IgD-negative memory B cell (primary cell): ENCODE measurements around the gene SSH2. TPM values are rescaled to one million over a fixed set of nuclear protein-coding genes. Genes with fewer than 3 reads are reported as not detected.

Experiments used
- H3K27ac Mint-ChIP-seq, 3 donors: one replicate each; pipeline ENCODE4 v1.8.0; 2020 to 2022; ENCODE audit warnings: mild to moderate bottlenecking in 3 of 3, mixed read lengths in 3 of 3, moderate library complexity in 1 of 3
- H3K27me3 Mint-ChIP-seq: one replicate; pipeline ENCODE4 v1.8.0; 2021; ENCODE audit warnings: mixed read lengths
- H3K36me3 Mint-ChIP-seq: one replicate; pipeline ENCODE4 v1.8.0; 2020; ENCODE audit warnings: mild to moderate bottlenecking, mixed read lengths
- H3K4me1 Mint-ChIP-seq, 3 donors: one replicate each; pipeline ENCODE4 v1.8.0; 2020 to 2022; ENCODE audit warnings: mixed read lengths in 3 of 3, mild to moderate bottlenecking in 1 of 3
- H3K4me3 Mint-ChIP-seq, 4 donors: one replicate each; pipeline ENCODE4 v1.8.0; 2020 to 2022; ENCODE audit warnings: mild to moderate bottlenecking in 4 of 4, mixed read lengths in 4 of 4, moderate library complexity in 3 of 4
- H3K9me3 Mint-ChIP-seq, 3 donors: one replicate each; pipeline ENCODE4 v1.8.0; 2020 to 2021; ENCODE audit warnings: mixed read lengths in 3 of 3, mild to moderate bottlenecking in 1 of 3
- polyA plus RNA-seq: library from polyadenylated mRNA; unstranded; fragments of 300-500 nt; fragmentation: Illumina TruSeq; gene quantifications from one replicate; pipeline ENCODE4 v1.2.3, GENCODE V29; 2021

The SSH2 gene
- polyA plus RNA-seq, 1 donor from 2014 or later: 51.6 TPM

- Mint-ChIP-seq H3K27ac (peak overlapping the region; percentile 94 to 100 (median 99)), H3K27me3 (no peaks in the 10 kb centered on the region), H3K36me3 (peaks cover 10% of the 10 kb centered on the region), H3K9me3 (peaks cover under 1 to 4% (median 2%) of the 10 kb centered on the region in 3 donors), H3K4me3 (peak overlapping the region; percentile 65 to 84 (median 76)), H3K4me1 (peaks cover 58 to 76% (median 63%) of the 10 kb centered on the region in 3 donors)
Measured at GRCh38 chr17:29723278-29724047, 206.6 kb downstream of the SSH2 start.

- Mint-ChIP-seq H3K36me3 (peaks cover 8% of the 10 kb centered on the region), H3K4me3 (peak overlapping the region; percentile 65 to 84 (median 76)), H3K9me3 (no peaks in the 10 kb centered on the region), H3K4me1 (peaks cover 63 to 79% (median 64%) of the 10 kb centered on the region in 3 donors), H3K27me3 (no peaks in the 10 kb centered on the region), H3K27ac (peak overlapping the region; percentile 94 to 100 (median 99))
Measured at GRCh38 chr17:29722411-29723198, 207.4 kb downstream of the SSH2 start.

- Mint-ChIP-seq H3K36me3 (peaks cover 7% of the 10 kb centered on the region), H3K4me1 (peaks cover 59 to 80% (median 64%) of the 10 kb centered on the region in 3 donors), H3K9me3 (no peaks in the 10 kb centered on the region), H3K27me3 (no peaks in the 10 kb centered on the region), H3K4me3 (peak overlapping the region in 3 of 4 donors; percentile 65 to 83 (median 78)), H3K27ac (peak overlapping the region; percentile 94 to 100 (median 99))
Measured at GRCh38 chr17:29720551-29720950, 209.5 kb downstream of the SSH2 start.

GRCh38 chr17:29719469-29719868, 210.6 kb downstream of the SSH2 start:
- Mint-ChIP-seq H3K27ac (peak overlapping the region; percentile 79 to 100 (median 88)), H3K9me3 (no peaks in the 10 kb centered on the region), H3K36me3 (peaks cover 5% of the 10 kb centered on the region), H3K4me3 (peak overlapping the region in 2 of 4 donors; percentile 13 to 46), H3K27me3 (no peaks in the 10 kb centered on the region), H3K4me1 (peaks cover 61 to 78% (median 64%) of the 10 kb centered on the region in 3 donors)

- peaks cover 64 to 80% (median 66%) of the 10 kb centered on the region in 3 donors for H3K4me1 Mint-ChIP-seq
- H3K27ac Mint-ChIP-seq: peak overlapping the region; percentile 79 to 100 (median 88)
- H3K36me3 Mint-ChIP-seq: peaks cover 5% of the 10 kb centered on the region
- H3K27me3 Mint-ChIP-seq: no peaks in the 10 kb centered on the region
- H3K4me3 Mint-ChIP-seq: peak overlapping the region in 3 of 4 donors; percentile 44 to 67 (median 46)
- H3K9me3 Mint-ChIP-seq: no peaks in the 10 kb centered on the region
Measured at GRCh38 chr17:29718446-29719039, 211.5 kb downstream of the SSH2 start.

GRCh38 chr17:29717817-29718216, 212.2 kb downstream of the SSH2 start:
- Mint-ChIP-seq H3K9me3 (no peaks in the 10 kb centered on the region), H3K27ac (peak overlapping the region in 2 of 3 donors; percentile 79 to 90), H3K4me3 (peak overlapping the region in 3 of 4 donors; percentile 30 to 67 (median 46)), H3K4me1 (peaks cover 62 to 78% (median 63%) of the 10 kb centered on the region in 3 donors), H3K36me3 (peaks cover 5% of the 10 kb centered on the region), H3K27me3 (no peaks in the 10 kb centered on the region)

- no peaks in the 10 kb centered on the region for H3K9me3 Mint-ChIP-seq
- no peaks in the 10 kb centered on the region for H3K27me3 Mint-ChIP-seq
- H3K4me3 Mint-ChIP-seq: peak overlapping the region in 3 of 4 donors; percentile 25 to 67 (median 64)
- H3K36me3 Mint-ChIP-seq: peaks cover 7% of the 10 kb centered on the region
- peak overlapping the region; percentile 60 to 93 (median 79) for H3K27ac Mint-ChIP-seq
- peaks cover 60 to 79% (median 67%) of the 10 kb centered on the region in 3 donors for H3K4me1 Mint-ChIP-seq
Measured at GRCh38 chr17:29716566-29716965, 213.5 kb downstream of the SSH2 start.

GRCh38 chr17:29715680-29716079, 214.3 kb downstream of the SSH2 start:
- H3K9me3 Mint-ChIP-seq: no peaks in the 10 kb centered on the region
- H3K27me3 Mint-ChIP-seq: no peaks in the 10 kb centered on the region
- peak overlapping the region in 2 of 4 donors; percentile 45 to 75 for H3K4me3 Mint-ChIP-seq
- peaks cover 60 to 79% (median 68%) of the 10 kb centered on the region in 3 donors for H3K4me1 Mint-ChIP-seq
- peaks cover 7% of the 10 kb centered on the region for H3K36me3 Mint-ChIP-seq
- peak overlapping the region; percentile 79 to 93 (median 80) for H3K27ac Mint-ChIP-seq

GRCh38 chr17:29714146-29714545, 215.9 kb downstream of the SSH2 start:
- Mint-ChIP-seq H3K9me3 (no peaks in the 10 kb centered on the region), H3K4me3 (peak overlapping the region in 3 of 4 donors; percentile 3 to 85 (median 67)), H3K27me3 (no peaks in the 10 kb centered on the region), H3K27ac (peak overlapping the region; percentile 13 to 96 (median 79)), H3K36me3 (peaks cover 10% of the 10 kb centered on the region), H3K4me1 (peaks cover 69 to 81% (median 70%) of the 10 kb centered on the region in 3 donors)

GRCh38 chr17:29713626-29714025, 216.4 kb downstream of the SSH2 start:
- Mint-ChIP-seq H3K4me1 (peaks cover 68 to 78% (median 75%) of the 10 kb centered on the region in 3 donors), H3K9me3 (no peaks in the 10 kb centered on the region), H3K27me3 (no peaks in the 10 kb centered on the region), H3K27ac (peak overlapping the region; percentile 79 to 98 (median 96)), H3K36me3 (peaks cover 10% of the 10 kb centered on the region), H3K4me3 (peak overlapping the region; percentile 28 to 85 (median 62))

GRCh38 chr17:29711588-29712385, 218.2 kb downstream of the SSH2 start:
- peak overlapping the region in 2 of 3 donors; percentile 49 to 72 for H3K27ac Mint-ChIP-seq
- no peaks in the 10 kb centered on the region for H3K27me3 Mint-ChIP-seq
- peaks cover 0 to 5% (median 0%) of the 10 kb centered on the region in 3 donors for H3K9me3 Mint-ChIP-seq
- peaks cover 10% of the 10 kb centered on the region for H3K36me3 Mint-ChIP-seq
- peak overlapping the region in 1 of 4 donors; percentile 25 for H3K4me3 Mint-ChIP-seq
- H3K4me1 Mint-ChIP-seq: peaks cover 56 to 67% (median 61%) of the 10 kb centered on the region in 3 donors

- H3K27ac Mint-ChIP-seq: peak overlapping the region; percentile 32 to 74 (median 49)
- peaks cover 0 to 5% (median 0%) of the 10 kb centered on the region in 3 donors for H3K9me3 Mint-ChIP-seq
- no peaks in the 10 kb centered on the region for H3K27me3 Mint-ChIP-seq
- peaks cover 7% of the 10 kb centered on the region for H3K36me3 Mint-ChIP-seq
- peak overlapping the region in 2 of 4 donors; percentile 25 to 61 for H3K4me3 Mint-ChIP-seq
- peaks cover 52 to 66% (median 57%) of the 10 kb centered on the region in 3 donors for H3K4me1 Mint-ChIP-seq
Measured at GRCh38 chr17:29710891-29711418, 219.1 kb downstream of the SSH2 start.

- Mint-ChIP-seq H3K4me1 (peaks cover 53 to 68% (median 55%) of the 10 kb centered on the region in 3 donors), H3K4me3 (peak overlapping the region in 2 of 4 donors; percentile 6 to 23), H3K9me3 (peaks cover 0 to 5% (median 0%) of the 10 kb centered on the region in 3 donors), H3K36me3 (peaks cover 7% of the 10 kb centered on the region), H3K27me3 (no peaks in the 10 kb centered on the region), H3K27ac (peak overlapping the region; percentile 32 to 74 (median 49))
Measured at GRCh38 chr17:29710520-29710884, 219.5 kb downstream of the SSH2 start.
